AG04450 (cell line): Measurements from ENCODE around the gene SYCE1L. TPM values are rescaled to one million over a fixed set of nuclear protein-coding genes. Genes with fewer than 3 reads are reported as not detected.
"Not testable (repeated sequence)": the region's sequence is repeated elsewhere in the genome, so short reads cannot be mapped to it uniquely, and the experiment has no call there.

Experiments used
- CTCF ChIA-PET: fragments of 300-600, 350-600 bp; formaldehyde crosslinking; extraction: SDS; loops from one replicate; lab custom pipeline; 2022; ENCODE audit warnings: antibody characterized with exemption, inconsistent platforms; lab: Charles Lee
- POLR2A ChIA-PET: fragments of 350-600 bp; formaldehyde crosslinking; extraction: SDS; loops from one replicate; lab custom pipeline; 2021; ENCODE audit warnings: antibody characterized with exemption, inconsistent platforms; lab: Yijun Ruan, JAX
- DNase-seq: peaks from one replicate; pipeline ENCODE4 v3.0.0-alpha.2; 2011; ENCODE audit warnings: low read depth, low spot score
- H3K27ac ChIP-seq: one replicate; pipeline ENCODE4 v1.5.1; 2012; ENCODE audit warnings: low read depth, low read length, control low read depth
- H3K27me3 ChIP-seq: one replicate; pipeline ENCODE4 v1.6.0; 2012; ENCODE audit warnings: low read length; ENCODE audit not compliant: control insufficient read depth, insufficient read depth
- H3K4me3 ChIP-seq: 2 replicates; pipeline ENCODE4 v1.5.1; 2011; ENCODE audit warnings: mild to moderate bottlenecking, low read depth, low read length, control low read depth
- H3K9me3 ChIP-seq: 2 replicates; pipeline ENCODE4 v1.5.1; 2012; ENCODE audit warnings: low read length; ENCODE audit not compliant: control insufficient read depth, insufficient read depth
- CTCF ChIP-seq: IDR thresholded peaks from 2 replicates; pipeline ENCODE4 v1.5.1; 2011; ENCODE audit warnings: low read depth, low read length, control low read depth, inconsistent platforms
- polyA minus RNA-seq: library from RNA; depleted of rRNA, polyadenylated mRNA; stranded (reverse); fragments of >200 nt; gene quantifications from 2 replicates; pipeline ENCODE4 v1.2.3, GENCODE V29; 2011; rRNA and poly(A)+ RNA removed
- polyA plus RNA-seq: library from polyadenylated mRNA; depleted of rRNA; stranded (reverse); fragments of >200 nt; gene quantifications from 2 replicates; pipeline ENCODE4 v1.2.3, GENCODE V29; 2011; rRNA removed

Gene SYCE1L
- polyA plus RNA-seq: 0.10 and 0.15 TPM in 2 replicates
- polyA minus RNA-seq: not detected in 2 replicates

- Histone ChIP-seq H3K27ac (no peak within 1 kb of the TSS), H3K4me3 (no peak within 1 kb of the TSS), H3K27me3 (no peaks in the 10 kb centered on the region), H3K9me3 (no peaks in the 10 kb centered on the region; the same call in 1 of the 2 replicates)
- ChIA-PET POLR2A (no interaction called here), CTCF (no interaction called here)
- no peak for DNase-seq
- no peak for TF ChIP-seq CTCF
Observed at GRCh38 chr16:77199211-77199610, at the start of gene SYCE1L. Gene SYCE1L, plus strand, starts transcription at chr16:77199408. Its CDS starts 44 bp downstream, at chr16:77199452.

GRCh38 chr16:77157346-77158058 lies 41.7 kb upstream of the SYCE1L start:
- DNase-seq: no peak
- Histone ChIP-seq H3K4me3 (no peak overlapping the region), H3K27ac (no peak overlapping the region), H3K9me3 (no peaks in the 10 kb centered on the region), H3K27me3 (no peaks in the 10 kb centered on the region)
- POLR2A ChIA-PET: no interaction called here
- CTCF ChIA-PET: interaction anchor here (0.9 kb wide), 1 partner anchor 13 kb away, joined by 4 read pairs; no protein-coding TSS in a partner anchor
- TF ChIP-seq CTCF: no peak

GRCh38 chr16:77158293-77158692 lies 40.9 kb upstream of the SYCE1L start:
- ChIA-PET POLR2A (no interaction called here), CTCF (no interaction called here)
- no peaks in the 10 kb centered on the region for H3K27me3 ChIP-seq
- no peaks in the 10 kb centered on the region for H3K9me3 ChIP-seq
- TF ChIP-seq CTCF: no peak
- no peak overlapping the region for H3K27ac ChIP-seq
- H3K4me3 ChIP-seq: no peak overlapping the region
- no peak for DNase-seq

- POLR2A ChIA-PET: no interaction called here
- CTCF ChIA-PET: interaction anchor here (0.7 kb wide), 1 partner anchor 1304 kb away, joined by 3 read pairs; no protein-coding TSS in a partner anchor
- TF ChIP-seq CTCF: no peak
- no peaks in the 10 kb centered on the region for H3K27me3 ChIP-seq
- H3K27ac ChIP-seq: no peak overlapping the region
- H3K4me3 ChIP-seq: no peak overlapping the region
- no peaks in the 10 kb centered on the region for H3K9me3 ChIP-seq
- DNase-seq: no peak
Observed at GRCh38 chr16:77165006-77165405, 34.2 kb upstream of the SYCE1L start.

GRCh38 chr16:77165536-77166236 lies 33.5 kb upstream of the SYCE1L start:
- CTCF ChIA-PET, POLR2A ChIA-PET, H3K27ac ChIP-seq, H3K4me3 ChIP-seq, H3K9me3 ChIP-seq, H3K27me3 ChIP-seq, DNase-seq: not testable (repeated sequence)
